Breast epithelium (tissue), 4 donors: ENCODE measurements around the gene RPAIN. TPM values are rescaled to one million over a fixed set of nuclear protein-coding genes. Genes with fewer than 3 reads are reported as not detected.

Source experiments
- DNase-seq, 2 donors: peaks; one replicate each; pipeline ENCODE4 v3.0.0-alpha.2; 2019; ENCODE audit warnings: low spot score in 2 of 2
- H3K27ac ChIP-seq, 2 donors: fragments of 200-600 bp; sonication (generic) in 1 of 2; one replicate each; pipeline ENCODE4 v1.5.1; 2016 to 2019; ENCODE audit warnings: mild to moderate bottlenecking in 1 of 2
- H3K27me3 ChIP-seq, 2 donors: fragments of 200-600 bp; sonication (generic) in 1 of 2; one replicate each; pipeline versions ENCODE4 v1.5.1 to v1.6.0; 2017 to 2019; ENCODE audit warnings: control low read depth in 1 of 2, mild to moderate bottlenecking in 1 of 2
- H3K36me3 ChIP-seq: fragments of 200-600 bp; one replicate; pipeline ENCODE4 v1.5.1; 2019
- H3K4me1 ChIP-seq, 2 donors: fragments of 200-600 bp; sonication (generic); one replicate each; pipeline ENCODE4 v1.5.1; 2016 to 2019; ENCODE audit warnings: control low read depth in 1 of 2
- H3K4me3 ChIP-seq, 3 donors: fragments of 200-600 bp; sonication (generic); 1 replicate in 2 of 3; 2 replicates in 1 of 3; pipeline ENCODE4 v1.5.1; 2016 to 2019; ENCODE audit warnings: mild to moderate bottlenecking in 3 of 3, moderate library complexity in 2 of 3
- H3K9me3 ChIP-seq, 2 donors: fragments of 200-600 bp; sonication (generic) in 1 of 2; one replicate each; pipeline ENCODE4 v1.5.1; 2016 to 2019; ENCODE audit warnings: control low read depth in 1 of 2
- POLR2A ChIP-seq: fragments of 450-650 bp; IDR thresholded peaks from one replicate; pipeline ENCODE4 v1.6.1; 2016; ENCODE audit warnings: antibody characterized with exemption, mild to moderate bottlenecking, moderate library complexity
- POLR2AphosphoS5 ChIP-seq, 3 donors: sonication (generic); formaldehyde crosslinking; IDR thresholded peaks; one replicate each; pipeline ENCODE4 v1.6.1; 2017; ENCODE audit warnings: antibody characterized with exemption in 3 of 3
- intact Hi-C: fragments of 100-400 bp; cut with DNase I; formaldehyde crosslinking; loops from one replicate; pipeline ENCODE4 v1.15.1; 2023; ENCODE audit warnings: low total_unique reads
- total RNA-seq, 3 donors: library from RNA; depleted of rRNA; stranded (reverse); fragments of >200 nt; gene quantifications; one replicate each; pipeline ENCODE4 v1.1.0, GENCODE V29; 2016
- TF ChIP-seq, protein P1 (sequence below), 3 donors: fragments of 450-650 bp; IDR thresholded peaks; one replicate each; pipeline ENCODE4 v1.5.1; 2016 to 2017; ENCODE audit warnings: antibody characterized with exemption in 3 of 3, mild to moderate bottlenecking in 3 of 3, moderate library complexity in 3 of 3

Gene RPAIN
- total RNA-seq, 3 donors from 2014 or later, result 38.4 to 52.1 (median 50.8) TPM

DNA sequence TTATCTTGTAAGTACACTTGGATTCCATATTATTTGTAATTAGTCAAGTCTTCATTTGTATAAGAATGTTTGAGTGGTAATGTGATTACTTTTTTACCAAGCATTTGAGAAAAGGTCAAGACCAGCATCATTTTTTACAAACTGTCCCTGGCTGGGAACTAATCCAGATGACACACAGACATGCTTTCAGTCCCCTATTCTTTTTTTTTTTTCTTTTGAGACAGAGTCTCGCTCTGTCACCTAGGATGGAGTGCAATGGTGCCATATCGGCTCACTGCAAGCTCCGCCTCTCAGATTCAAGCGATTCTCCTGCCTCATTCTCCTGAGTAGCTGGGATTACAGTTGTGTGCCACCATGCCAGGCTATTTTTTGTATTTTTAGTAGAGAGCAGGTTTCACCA lies 61.5 kb downstream of the RPAIN start:
- no peak for DNase-seq
- Histone ChIP-seq H3K27me3 (no peaks in the 10 kb centered on the region), H3K4me1 (no peaks in the 10 kb centered on the region), H3K36me3 (peaks cover 16% of the 10 kb centered on the region), H3K27ac (no peak overlapping the region), H3K4me3 (no peak overlapping the region), H3K9me3 (no peaks in the 10 kb centered on the region)
- TF ChIP-seq, protein P1, sequence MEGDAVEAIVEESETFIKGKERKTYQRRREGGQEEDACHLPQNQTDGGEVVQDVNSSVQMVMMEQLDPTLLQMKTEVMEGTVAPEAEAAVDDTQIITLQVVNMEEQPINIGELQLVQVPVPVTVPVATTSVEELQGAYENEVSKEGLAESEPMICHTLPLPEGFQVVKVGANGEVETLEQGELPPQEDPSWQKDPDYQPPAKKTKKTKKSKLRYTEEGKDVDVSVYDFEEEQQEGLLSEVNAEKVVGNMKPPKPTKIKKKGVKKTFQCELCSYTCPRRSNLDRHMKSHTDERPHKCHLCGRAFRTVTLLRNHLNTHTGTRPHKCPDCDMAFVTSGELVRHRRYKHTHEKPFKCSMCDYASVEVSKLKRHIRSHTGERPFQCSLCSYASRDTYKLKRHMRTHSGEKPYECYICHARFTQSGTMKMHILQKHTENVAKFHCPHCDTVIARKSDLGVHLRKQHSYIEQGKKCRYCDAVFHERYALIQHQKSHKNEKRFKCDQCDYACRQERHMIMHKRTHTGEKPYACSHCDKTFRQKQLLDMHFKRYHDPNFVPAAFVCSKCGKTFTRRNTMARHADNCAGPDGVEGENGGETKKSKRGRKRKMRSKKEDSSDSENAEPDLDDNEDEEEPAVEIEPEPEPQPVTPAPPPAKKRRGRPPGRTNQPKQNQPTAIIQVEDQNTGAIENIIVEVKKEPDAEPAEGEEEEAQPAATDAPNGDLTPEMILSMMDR (IDR thresholded peaks at IDR 0.05), result no peak
- no peak for TF ChIP-seq POLR2A
- no peak for TF ChIP-seq POLR2AphosphoS5 (IDR thresholded peaks at IDR 0.05)
- intact Hi-C loops, result no loop called here

Other genes starting within 250 kb of the RPAIN start
- gene ZNF594, start 228.3 kb upstream of the RPAIN start, total RNA-seq, result 10 to 100 TPM in 2 of 3 donors, 1 to 10 TPM in 1; 9.4 to 27.7 (median 22.6) TPM
- 1 to 10 TPM; 1.3 to 5.6 (median 4.7) TPM for gene SCIMP, start 185.3 kb upstream of the RPAIN start, total RNA-seq
- gene RABEP1, start 137.9 kb upstream of the RPAIN start, total RNA-seq, result 10 to 100 TPM; 50.4 to 88.7 (median 73.7) TPM
- 100 to 1,000 TPM in 2 of 3 donors, 10 to 100 TPM in 1; 52.8 to 139 (median 102) TPM for gene NUP88, start 520 bp upstream of the RPAIN start, total RNA-seq
- 100 to 1,000 TPM in 1 of 3 donors, 10 to 100 TPM in 2; 59.0 to 109 (median 88.8) TPM for gene C1QBP, start 19.0 kb downstream of the RPAIN start, total RNA-seq
- gene DHX33, start 48.8 kb downstream of the RPAIN start, total RNA-seq, result 10 to 100 TPM; 10.1 to 14.4 (median 13.8) TPM
- 10 to 100 TPM; 27.2 to 50.1 (median 41.6) TPM for gene DERL2, start 66.0 kb downstream of the RPAIN start, total RNA-seq
- 10 to 100 TPM; 12.3 to 16.5 (median 14.1) TPM for gene MIS12, start 66.4 kb downstream of the RPAIN start, total RNA-seq
- gene NLRP1, start 164.3 kb downstream of the RPAIN start, total RNA-seq, result 10 to 100 TPM; 27.4 to 35.1 (median 29.6) TPM